ENCODE results near the gene RAB33A. TPM values are rescaled to one million over a fixed set of nuclear protein-coding genes. Genes with fewer than 3 reads are reported as not detected.

Gene RAB33A
- total RNA-seq, 1 donor from 2014 or later, result 0.32 TPM

DNA sequence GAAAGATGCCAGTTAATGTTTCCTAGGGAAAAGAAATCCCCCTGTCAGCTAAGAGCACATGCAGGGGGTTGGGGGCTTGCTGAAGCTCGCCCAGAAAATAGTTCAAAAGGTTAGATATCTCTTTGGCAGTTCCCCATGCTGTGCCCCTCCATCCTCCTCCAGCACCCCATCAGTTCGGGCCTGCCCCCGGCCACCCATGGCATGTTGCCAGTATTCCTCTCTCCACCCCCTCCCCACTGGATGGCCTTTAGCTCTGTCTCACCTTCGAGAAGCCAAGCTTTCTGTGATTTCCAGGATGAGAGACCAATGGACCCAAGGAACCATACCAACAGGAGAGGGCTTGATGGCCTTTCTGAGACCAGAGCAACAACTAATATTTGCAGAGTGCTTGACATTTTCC lies 5.2 kb downstream of the RAB33A start:
- H3K4me1 ChIP-seq, result peaks cover 0 to 5% of the 10 kb centered on the region in 2 donors
- intact Hi-C loops (cut with DNase I), result no loop called here
- H3K27ac ChIP-seq, result no peak overlapping the region
- H3K36me3 ChIP-seq, result no peaks in the 10 kb centered on the region
- H3K4me3 ChIP-seq, result no peak overlapping the region
- no peaks in the 10 kb centered on the region for H3K9me3 ChIP-seq
- TF ChIP-seq, protein P1, sequence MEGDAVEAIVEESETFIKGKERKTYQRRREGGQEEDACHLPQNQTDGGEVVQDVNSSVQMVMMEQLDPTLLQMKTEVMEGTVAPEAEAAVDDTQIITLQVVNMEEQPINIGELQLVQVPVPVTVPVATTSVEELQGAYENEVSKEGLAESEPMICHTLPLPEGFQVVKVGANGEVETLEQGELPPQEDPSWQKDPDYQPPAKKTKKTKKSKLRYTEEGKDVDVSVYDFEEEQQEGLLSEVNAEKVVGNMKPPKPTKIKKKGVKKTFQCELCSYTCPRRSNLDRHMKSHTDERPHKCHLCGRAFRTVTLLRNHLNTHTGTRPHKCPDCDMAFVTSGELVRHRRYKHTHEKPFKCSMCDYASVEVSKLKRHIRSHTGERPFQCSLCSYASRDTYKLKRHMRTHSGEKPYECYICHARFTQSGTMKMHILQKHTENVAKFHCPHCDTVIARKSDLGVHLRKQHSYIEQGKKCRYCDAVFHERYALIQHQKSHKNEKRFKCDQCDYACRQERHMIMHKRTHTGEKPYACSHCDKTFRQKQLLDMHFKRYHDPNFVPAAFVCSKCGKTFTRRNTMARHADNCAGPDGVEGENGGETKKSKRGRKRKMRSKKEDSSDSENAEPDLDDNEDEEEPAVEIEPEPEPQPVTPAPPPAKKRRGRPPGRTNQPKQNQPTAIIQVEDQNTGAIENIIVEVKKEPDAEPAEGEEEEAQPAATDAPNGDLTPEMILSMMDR (IDR thresholded peaks at IDR 0.05), result no peak
- no peak for DNase-seq (ENCODE audit: low spot score in 2 of 2)
- H3K27me3 ChIP-seq, result no peaks in the 10 kb centered on the region

DNA sequence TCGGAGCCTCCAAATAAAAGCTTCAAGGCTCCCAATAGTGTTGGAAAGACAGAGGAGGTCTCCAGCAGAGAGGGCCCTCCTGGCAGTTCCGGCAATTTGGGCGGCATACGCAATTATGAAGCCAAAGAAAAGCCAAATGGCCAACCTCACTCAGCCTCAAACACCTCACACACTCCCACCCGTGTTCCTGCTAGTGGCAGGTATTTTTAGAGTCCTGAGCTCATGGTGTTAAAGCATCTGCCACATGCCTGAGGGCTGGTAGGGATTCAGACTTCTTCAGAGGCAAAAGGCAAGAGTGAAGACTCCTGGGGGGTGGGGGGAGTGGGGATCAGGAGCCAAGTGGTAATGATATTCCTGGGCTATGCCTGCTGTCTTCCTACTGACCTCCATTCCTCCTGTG lies 7.4 kb downstream of the RAB33A start:
- H3K27me3 ChIP-seq, result no peaks in the 10 kb centered on the region
- intact Hi-C loops (cut with DNase I), result no loop called here
- H3K36me3 ChIP-seq, result no peaks in the 10 kb centered on the region

DNA sequence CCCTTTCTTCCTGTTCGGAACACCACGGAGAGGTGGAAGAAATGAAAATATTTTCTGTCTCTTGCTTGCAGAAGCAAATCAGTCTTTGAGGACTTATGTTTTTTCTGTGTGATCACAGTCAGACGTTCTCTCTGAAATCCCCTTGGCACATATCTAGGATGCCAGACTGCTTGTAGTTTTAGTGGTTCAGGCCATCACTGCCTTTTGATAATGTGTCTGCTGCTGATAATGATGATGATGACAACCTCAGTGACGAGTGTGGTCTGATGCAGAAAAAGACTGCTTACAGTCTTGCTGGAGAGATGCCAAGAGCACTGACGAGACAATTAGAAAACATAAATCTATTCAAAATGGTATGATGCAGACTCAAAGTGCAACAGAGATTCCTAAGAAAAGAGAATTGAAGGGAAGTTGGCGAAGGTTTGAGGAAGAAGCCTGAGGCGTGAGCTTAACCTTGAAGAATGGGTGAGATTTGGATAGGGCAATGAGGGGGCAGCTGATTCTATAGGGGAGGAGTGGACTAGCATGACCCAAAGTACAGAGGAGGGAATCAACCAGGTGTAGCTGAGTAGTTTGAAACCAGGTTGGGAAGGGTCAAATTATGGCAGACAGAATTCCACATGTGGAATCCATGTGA lies 7.9 kb downstream of the RAB33A start:
- intact Hi-C loops (cut with DNase I), result no loop called here
- Histone ChIP-seq H3K4me1 (no peaks in the 10 kb centered on the region), H3K27ac (no peak overlapping the region), H3K4me3 (no peak overlapping the region), H3K27me3 (no peaks in the 10 kb centered on the region), H3K9me3 (no peaks in the 10 kb centered on the region), H3K36me3 (no peaks in the 10 kb centered on the region)
- TF ChIP-seq, protein P1 (IDR thresholded peaks at IDR 0.05), result no peak
- DNase-seq (ENCODE audit: low spot score in 2 of 2), result no peak

More for the DNA sequence above, 7.4 kb downstream of the RAB33A start:
- H3K27ac ChIP-seq, result no peak overlapping the region
- DNase-seq (ENCODE audit: low spot score in 2 of 2), result no peak
- H3K9me3 ChIP-seq, result no peaks in the 10 kb centered on the region
- TF ChIP-seq, protein P1 (IDR thresholded peaks at IDR 0.05), result no peak
- H3K4me1 ChIP-seq, result peaks cover 0 to 4% of the 10 kb centered on the region in 2 donors
- no peak overlapping the region for H3K4me3 ChIP-seq

DNA sequence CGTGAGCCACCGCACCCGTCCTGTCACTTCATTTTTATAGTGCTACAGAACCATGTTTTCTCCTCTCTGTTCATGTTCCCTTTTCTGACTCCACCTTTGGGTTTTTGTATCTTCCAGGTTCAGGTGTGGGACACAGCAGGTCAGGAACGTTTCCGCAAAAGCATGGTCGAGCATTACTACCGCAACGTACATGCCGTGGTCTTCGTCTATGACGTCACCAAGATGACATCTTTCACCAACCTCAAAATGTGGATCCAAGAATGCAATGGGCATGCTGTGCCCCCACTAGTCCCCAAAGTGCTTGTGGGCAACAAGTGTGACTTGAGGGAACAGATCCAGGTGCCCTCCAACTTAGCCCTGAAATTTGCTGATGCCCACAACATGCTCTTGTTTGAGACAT lies 12.4 kb downstream of the RAB33A start:
- intact Hi-C loops (cut with DNase I), result no loop called here
- no peaks in the 10 kb centered on the region for H3K36me3 ChIP-seq
- no peaks in the 10 kb centered on the region for H3K4me1 ChIP-seq
- no peak overlapping the region for H3K27ac ChIP-seq
- H3K4me3 ChIP-seq, result no peak overlapping the region
- no peaks in the 10 kb centered on the region for H3K9me3 ChIP-seq
- no peak for DNase-seq (ENCODE audit: low spot score in 2 of 2)
- TF ChIP-seq, protein P1 (IDR thresholded peaks at IDR 0.05), result no peak
- no peaks in the 10 kb centered on the region for H3K27me3 ChIP-seq

DNA sequence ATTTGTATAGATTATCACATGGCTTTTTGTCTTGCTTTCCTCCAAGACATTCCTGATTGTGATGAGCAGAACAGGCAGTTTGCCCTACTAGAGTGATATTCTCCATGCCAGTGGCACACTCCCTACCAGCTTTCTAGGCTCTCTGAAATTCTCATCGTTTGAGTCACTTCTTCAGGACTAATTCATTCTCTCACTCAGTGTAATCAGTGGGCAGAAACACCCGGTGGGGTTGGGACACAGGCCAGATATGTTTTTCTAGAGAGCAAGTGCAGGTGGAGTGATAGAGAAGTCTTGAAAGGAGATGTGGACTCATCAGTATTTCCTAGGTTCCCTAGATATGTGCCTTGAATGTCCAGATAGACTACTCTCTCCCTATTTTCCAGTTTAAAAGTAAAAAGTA lies 13.1 kb downstream of the RAB33A start:
- no peak for DNase-seq (ENCODE audit: low spot score in 2 of 2)
- Histone ChIP-seq H3K4me1 (no peaks in the 10 kb centered on the region), H3K4me3 (no peak overlapping the region), H3K27me3 (no peaks in the 10 kb centered on the region), H3K27ac (no peak overlapping the region), H3K36me3 (no peaks in the 10 kb centered on the region), H3K9me3 (no peaks in the 10 kb centered on the region)
- intact Hi-C loops (cut with DNase I), result no loop called here
- TF ChIP-seq, protein P1 (IDR thresholded peaks at IDR 0.05), result no peak

DNA sequence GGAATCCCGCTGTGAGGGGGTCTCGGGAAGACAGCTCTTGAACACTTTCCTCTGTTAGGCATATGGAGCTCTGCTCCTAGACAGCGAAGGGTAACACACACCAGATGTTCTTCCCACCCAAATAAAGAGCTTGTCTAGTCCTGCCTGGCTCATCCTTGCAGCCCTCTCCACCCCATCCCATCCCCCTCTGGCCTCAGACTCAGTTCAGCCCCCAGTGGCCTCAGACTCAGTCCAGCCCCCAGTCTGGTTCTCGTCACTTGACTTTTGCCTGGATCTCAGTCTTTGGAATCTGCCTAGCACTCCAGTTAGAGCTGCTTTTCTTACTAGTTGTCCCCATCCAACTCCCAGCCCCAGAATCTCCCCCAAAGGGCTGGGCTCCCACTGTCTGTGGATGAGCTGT lies 14.9 kb downstream of the RAB33A start:
- TF ChIP-seq, protein P1 (IDR thresholded peaks at IDR 0.05), result no peak
- Histone ChIP-seq H3K9me3 (no peaks in the 10 kb centered on the region), H3K36me3 (no peaks in the 10 kb centered on the region), H3K27ac (no peak overlapping the region), H3K27me3 (no peaks in the 10 kb centered on the region), H3K4me1 (no peaks in the 10 kb centered on the region), H3K4me3 (no peak overlapping the region)
- no peak for DNase-seq (ENCODE audit: low spot score in 2 of 2)
- intact Hi-C loops (cut with DNase I), result no loop called here
